ENCODE results near the gene B9D1. TPM values are rescaled to one million over a fixed set of nuclear protein-coding genes. Genes with fewer than 3 reads are reported as not detected.

Gene B9D1
- total RNA-seq, 1 experiment from 2014 or later: 31.9 TPM

DNA sequence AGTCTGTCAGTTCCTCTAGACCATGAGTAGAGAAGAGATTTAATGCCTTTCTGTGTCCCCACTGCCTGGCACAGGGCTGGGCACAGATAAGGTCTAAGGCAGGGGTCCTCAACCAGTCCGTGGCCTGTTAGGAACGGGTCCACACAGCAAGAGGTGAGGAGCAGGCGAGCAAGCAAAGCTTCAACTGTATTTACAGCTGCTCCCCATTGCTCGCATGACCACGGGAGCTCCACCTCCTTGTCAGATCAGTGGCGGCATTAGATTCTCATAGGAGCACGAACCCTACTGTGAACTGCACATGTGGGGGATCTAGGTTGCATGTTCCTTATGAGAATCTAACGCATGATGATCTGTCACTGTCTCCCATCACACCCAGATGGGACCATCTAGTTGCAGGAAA, 1.8 kb downstream of the B9D1 start (continued):
- TF ChIP-seq, protein P1, sequence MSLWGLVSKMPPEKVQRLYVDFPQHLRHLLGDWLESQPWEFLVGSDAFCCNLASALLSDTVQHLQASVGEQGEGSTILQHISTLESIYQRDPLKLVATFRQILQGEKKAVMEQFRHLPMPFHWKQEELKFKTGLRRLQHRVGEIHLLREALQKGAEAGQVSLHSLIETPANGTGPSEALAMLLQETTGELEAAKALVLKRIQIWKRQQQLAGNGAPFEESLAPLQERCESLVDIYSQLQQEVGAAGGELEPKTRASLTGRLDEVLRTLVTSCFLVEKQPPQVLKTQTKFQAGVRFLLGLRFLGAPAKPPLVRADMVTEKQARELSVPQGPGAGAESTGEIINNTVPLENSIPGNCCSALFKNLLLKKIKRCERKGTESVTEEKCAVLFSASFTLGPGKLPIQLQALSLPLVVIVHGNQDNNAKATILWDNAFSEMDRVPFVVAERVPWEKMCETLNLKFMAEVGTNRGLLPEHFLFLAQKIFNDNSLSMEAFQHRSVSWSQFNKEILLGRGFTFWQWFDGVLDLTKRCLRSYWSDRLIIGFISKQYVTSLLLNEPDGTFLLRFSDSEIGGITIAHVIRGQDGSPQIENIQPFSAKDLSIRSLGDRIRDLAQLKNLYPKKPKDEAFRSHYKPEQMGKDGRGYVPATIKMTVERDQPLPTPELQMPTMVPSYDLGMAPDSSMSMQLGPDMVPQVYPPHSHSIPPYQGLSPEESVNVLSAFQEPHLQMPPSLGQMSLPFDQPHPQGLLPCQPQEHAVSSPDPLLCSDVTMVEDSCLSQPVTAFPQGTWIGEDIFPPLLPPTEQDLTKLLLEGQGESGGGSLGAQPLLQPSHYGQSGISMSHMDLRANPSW (CRISPR knock-in tag; conservative IDR thresholded peaks at IDR 0.05; ENCODE audit: low read depth): no peak

DNA sequence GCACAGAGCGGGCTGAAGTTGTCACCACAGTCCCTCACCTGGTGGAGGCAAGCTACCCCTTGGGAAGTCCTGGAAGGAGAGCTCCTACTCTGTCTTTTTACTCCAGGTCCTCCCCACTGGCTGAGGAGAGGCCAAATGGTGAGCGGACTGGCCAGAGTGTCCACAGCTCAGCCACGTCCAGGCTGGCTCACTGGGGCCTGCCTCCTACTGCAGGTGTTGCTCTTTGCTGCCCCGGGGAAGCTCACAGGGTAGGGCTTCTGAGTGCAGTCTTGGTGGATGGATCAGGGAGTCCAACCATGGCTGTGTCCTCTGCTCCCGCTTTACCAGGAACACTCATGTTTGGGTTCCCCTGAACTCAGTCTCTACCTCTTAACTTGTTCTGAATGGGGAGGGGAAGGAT, 2.7 kb downstream of the B9D1 start:
- ATAC-seq (no peak), DNase-seq (ENCODE audit: low spot score) (no peak)
- Mint-ChIP-seq H3K4me1 (peaks cover 22% of the 10 kb centered on the region), H3K9me3 (no peaks in the 10 kb centered on the region), H3K4me3 (no peak overlapping the region), H3K27ac (no peak overlapping the region), H3K36me3 (peaks cover 26% of the 10 kb centered on the region), H3K27me3 (ENCODE audit: low read depth) (no peaks in the 10 kb centered on the region)
- ChIA-PET POLR2A (no interaction called here), CTCF (interaction anchor here (1.3 kb wide), 1 partner anchor 403 kb away, joined by 3 read pairs; no protein-coding TSS in a partner anchor)
- TF ChIP-seq, protein P2, sequence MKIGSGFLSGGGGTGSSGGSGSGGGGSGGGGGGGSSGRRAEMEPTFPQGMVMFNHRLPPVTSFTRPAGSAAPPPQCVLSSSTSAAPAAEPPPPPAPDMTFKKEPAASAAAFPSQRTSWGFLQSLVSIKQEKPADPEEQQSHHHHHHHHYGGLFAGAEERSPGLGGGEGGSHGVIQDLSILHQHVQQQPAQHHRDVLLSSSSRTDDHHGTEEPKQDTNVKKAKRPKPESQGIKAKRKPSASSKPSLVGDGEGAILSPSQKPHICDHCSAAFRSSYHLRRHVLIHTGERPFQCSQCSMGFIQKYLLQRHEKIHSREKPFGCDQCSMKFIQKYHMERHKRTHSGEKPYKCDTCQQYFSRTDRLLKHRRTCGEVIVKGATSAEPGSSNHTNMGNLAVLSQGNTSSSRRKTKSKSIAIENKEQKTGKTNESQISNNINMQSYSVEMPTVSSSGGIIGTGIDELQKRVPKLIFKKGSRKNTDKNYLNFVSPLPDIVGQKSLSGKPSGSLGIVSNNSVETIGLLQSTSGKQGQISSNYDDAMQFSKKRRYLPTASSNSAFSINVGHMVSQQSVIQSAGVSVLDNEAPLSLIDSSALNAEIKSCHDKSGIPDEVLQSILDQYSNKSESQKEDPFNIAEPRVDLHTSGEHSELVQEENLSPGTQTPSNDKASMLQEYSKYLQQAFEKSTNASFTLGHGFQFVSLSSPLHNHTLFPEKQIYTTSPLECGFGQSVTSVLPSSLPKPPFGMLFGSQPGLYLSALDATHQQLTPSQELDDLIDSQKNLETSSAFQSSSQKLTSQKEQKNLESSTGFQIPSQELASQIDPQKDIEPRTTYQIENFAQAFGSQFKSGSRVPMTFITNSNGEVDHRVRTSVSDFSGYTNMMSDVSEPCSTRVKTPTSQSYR (CRISPR knock-in tag; IDR thresholded peaks at IDR 0.05): no peak
- no peak for TF ChIP-seq E2F1 (CRISPR knock-in tag; IDR thresholded peaks at IDR 0.05)
- no peak for TF ChIP-seq ZNF121 (CRISPR knock-in tag; IDR thresholded peaks at IDR 0.05)
- no peak for TF ChIP-seq TEAD1 (CRISPR knock-in tag; IDR thresholded peaks at IDR 0.05)
- no peak for TF ChIP-seq ESRRA (CRISPR knock-in tag; IDR thresholded peaks at IDR 0.05; ENCODE audit: borderline replicate concordance)
- no peak for TF ChIP-seq ARID4B (CRISPR knock-in tag; IDR thresholded peaks at IDR 0.05; ENCODE audit: borderline replicate concordance)
- TF ChIP-seq, protein P3, sequence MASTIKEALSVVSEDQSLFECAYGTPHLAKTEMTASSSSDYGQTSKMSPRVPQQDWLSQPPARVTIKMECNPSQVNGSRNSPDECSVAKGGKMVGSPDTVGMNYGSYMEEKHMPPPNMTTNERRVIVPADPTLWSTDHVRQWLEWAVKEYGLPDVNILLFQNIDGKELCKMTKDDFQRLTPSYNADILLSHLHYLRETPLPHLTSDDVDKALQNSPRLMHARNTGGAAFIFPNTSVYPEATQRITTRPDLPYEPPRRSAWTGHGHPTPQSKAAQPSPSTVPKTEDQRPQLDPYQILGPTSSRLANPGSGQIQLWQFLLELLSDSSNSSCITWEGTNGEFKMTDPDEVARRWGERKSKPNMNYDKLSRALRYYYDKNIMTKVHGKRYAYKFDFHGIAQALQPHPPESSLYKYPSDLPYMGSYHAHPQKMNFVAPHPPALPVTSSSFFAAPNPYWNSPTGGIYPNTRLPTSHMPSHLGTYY (CRISPR knock-in tag; IDR thresholded peaks at IDR 0.05): no peak
- TF ChIP-seq NFATC4 (CRISPR knock-in tag; IDR thresholded peaks at IDR 0.05): no peak
- no peak for TF ChIP-seq ZNF416 (CRISPR knock-in tag; IDR thresholded peaks at IDR 0.05)

DNA sequence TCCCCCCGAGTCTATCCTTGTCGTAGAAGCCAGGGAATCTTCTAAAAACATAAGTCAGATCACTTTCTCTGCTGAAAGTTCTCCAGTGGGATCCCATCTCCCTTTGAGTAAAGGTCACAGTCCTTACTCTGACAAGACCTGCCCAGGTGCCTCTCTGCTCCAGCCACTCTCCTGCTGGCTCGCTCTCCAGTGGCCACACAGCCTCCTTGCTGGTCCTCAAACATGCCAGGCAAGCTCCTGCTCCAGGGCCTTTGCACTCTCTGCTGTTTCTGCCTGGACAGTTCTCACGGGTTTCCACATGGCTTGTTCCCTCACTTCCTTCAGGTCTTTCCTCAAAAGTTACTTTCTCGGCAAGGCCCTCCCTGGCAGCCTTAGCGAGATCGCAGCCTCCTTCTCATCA, 3.4 kb downstream of the B9D1 start:
- no peaks in the 10 kb centered on the region for H3K9me3 Mint-ChIP-seq
- H3K27me3 Mint-ChIP-seq (ENCODE audit: low read depth): no peaks in the 10 kb centered on the region
- ChIA-PET CTCF (interaction anchor here (1.2 kb wide), 1 partner anchor 403 kb away, joined by 3 read pairs; no protein-coding TSS in a partner anchor), POLR2A (no interaction called here)
- H3K36me3 Mint-ChIP-seq: peaks cover 26% of the 10 kb centered on the region
- H3K4me1 Mint-ChIP-seq: peaks cover 19% of the 10 kb centered on the region
- no peak overlapping the region for H3K4me3 Mint-ChIP-seq
- no peak for ATAC-seq
- no peak for DNase-seq (ENCODE audit: low spot score)
- H3K27ac Mint-ChIP-seq: no peak overlapping the region
- TF ChIP-seq PRRX2 (CRISPR knock-in tag; IDR thresholded peaks at IDR 0.05) (no peak), ZNF671 (CRISPR knock-in tag; IDR thresholded peaks at IDR 0.05) (no peak), TEAD1 (CRISPR knock-in tag; IDR thresholded peaks at IDR 0.05) (no peak), E2F1 (CRISPR knock-in tag; IDR thresholded peaks at IDR 0.05) (no peak), RELA (CRISPR knock-in tag; IDR thresholded peaks at IDR 0.05; ENCODE audit: borderline replicate concordance) (no peak)
- TF ChIP-seq, protein P4, sequence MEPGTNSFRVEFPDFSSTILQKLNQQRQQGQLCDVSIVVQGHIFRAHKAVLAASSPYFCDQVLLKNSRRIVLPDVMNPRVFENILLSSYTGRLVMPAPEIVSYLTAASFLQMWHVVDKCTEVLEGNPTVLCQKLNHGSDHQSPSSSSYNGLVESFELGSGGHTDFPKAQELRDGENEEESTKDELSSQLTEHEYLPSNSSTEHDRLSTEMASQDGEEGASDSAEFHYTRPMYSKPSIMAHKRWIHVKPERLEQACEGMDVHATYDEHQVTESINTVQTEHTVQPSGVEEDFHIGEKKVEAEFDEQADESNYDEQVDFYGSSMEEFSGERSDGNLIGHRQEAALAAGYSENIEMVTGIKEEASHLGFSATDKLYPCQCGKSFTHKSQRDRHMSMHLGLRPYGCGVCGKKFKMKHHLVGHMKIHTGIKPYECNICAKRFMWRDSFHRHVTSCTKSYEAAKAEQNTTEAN (CRISPR knock-in tag; IDR thresholded peaks at IDR 0.05): no peak

Data from WTC11 (cell line).